HG03139 (cell line): ENCODE data around the gene POU6F2.

Experiments used
- ATAC-seq: cut with Tn5 transposase; IDR thresholded peaks from one replicate; pipeline ENCODE4 v1.9.1; 2021; ENCODE audit not compliant: unreplicated experiment

Gene POU6F2

DNA sequence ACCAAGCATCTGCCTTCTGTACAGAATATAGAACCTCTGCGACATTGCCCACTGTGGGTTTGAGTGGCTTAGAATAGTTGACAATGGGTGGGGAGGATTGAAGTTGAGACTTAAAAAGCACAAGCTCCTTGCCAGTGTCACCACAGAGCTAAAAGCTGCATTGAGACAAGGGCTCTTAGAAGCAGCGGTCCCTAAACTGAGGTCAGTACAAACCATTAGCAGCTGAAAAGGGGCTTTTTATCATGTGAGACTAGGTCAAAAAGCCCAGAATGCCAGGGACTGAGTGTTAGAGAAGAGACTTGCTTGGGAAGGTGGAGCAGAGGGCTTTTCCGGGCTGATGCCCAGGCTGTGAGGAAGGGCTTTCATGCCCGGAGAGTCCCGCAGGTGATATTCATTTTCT lies 91.3 kb downstream of the POU6F2 start:
- ATAC-seq, result no peak

DNA sequence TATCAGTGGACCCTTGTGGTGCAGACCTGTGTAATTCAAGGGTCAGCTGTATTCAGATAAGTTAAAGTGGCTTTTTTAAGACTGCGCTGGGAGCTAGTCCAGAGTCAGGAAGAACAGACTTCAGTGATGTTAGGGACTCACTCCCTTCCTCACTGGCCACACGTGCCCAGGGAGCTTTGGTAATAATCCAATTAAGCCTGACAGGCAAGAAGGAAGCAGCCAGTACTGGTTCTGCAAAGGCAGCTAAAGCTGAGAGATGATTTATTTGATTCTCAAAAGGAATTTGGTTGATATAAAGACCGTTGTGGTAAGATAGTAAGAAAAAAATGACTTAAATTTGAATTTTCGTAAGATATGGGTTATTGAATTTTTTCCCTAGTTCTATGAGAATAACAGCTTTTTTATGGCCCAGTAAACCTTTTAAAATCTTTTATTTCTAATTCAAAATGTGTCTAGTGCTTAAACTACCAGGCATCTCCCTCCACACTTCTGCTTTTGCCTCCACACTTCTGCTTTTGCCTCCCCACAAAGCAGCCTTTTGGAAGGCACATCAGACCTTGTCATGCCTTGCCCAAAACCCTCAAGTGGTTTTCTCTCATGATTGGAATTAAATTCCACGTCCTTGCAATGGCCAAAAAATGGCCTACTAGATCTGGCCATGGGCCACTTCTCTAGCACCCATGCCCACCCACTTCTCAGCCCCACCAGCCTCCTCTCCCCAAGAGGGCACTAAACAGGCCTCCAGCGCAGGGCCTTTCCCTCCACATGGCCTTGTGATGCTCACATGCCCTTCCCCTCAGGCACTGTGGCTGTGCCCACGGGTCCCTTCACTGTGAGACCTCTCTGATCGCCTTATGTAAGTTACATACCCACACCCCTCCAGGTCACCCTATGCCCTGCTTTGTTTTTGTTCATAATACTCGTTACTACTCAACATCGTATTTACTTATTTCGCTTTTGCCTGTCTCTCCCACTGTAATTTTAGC lies 92.5 kb downstream of the POU6F2 start:
- no peak for ATAC-seq

DNA sequence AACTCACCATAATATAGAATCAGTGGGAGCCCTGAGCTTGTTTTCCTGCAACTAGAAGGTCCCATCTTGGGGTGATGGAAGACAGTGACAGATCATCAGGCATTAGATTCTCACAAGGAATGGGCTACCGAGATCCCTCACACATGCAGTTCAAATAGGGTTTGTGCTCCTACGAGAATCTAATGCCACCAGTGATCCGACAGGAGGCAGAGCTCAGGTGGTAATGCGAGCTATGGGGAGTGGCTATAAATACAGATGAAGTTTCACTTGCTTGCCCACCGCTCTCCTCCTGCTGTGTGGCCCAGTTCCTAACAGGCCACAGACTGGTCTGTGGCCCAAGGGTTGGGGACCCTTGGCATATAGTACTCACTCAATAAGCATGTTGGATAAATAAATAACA lies 93.4 kb downstream of the POU6F2 start:
- ATAC-seq, result no peak

DNA sequence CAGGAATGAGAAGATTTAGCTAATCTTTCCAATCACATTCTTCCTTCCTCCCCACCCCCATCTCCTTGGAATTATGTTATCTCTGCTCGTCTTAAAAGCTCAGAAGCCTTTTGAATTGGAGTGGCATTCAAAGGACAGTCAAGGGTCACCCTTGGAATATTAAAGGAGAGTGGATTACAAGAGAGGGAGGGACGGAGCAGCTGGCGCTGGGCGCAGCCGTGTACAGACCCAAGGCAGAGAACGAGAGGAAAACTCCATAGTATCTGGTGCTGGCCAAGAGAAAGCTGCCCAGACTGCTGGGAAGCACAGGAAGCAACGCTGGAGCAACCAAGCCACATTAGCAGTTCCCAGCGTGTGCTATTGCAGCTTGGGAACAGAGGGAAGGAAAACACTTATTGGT lies 95.7 kb downstream of the POU6F2 start:
- no peak for ATAC-seq

DNA sequence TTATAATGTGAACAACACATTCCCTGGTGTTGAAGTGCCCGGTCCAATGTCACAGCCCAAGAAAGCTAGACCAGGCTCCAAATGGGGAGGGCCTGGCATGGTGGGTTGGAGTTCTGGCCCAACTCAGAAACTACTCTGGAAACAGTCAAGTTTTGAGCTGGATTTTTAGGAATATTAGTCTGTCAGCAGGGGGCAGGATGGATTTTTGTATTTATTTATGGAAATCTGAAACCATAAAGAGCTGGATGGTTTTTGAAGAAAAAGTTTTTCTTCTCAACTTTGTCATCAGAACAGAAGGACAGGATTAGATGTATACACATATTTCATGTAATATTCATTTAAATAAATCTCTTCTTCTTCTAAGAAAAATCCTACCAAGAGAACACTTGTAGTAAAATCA lies 97.5 kb downstream of the POU6F2 start:
- ATAC-seq, result no peak

DNA sequence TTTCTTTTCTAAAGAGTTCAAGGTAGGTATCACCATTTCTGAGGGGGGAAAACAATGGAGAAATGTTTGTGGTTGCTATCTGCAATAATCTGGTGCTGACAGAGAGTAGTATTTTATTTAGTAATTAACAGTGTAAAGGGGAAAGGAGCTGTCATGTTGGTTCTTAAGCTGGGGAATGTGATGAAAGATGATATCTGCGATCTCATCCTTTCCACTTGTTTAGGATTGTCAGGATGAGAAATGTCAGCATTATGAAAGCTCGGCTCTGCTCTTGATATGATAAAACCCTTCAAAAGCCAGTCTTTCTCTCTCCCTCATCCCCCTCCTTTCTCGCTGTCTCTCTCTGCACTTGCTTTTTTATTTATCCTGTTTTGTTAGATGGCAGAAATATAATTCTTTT lies 106.1 kb downstream of the POU6F2 start:
- ATAC-seq, result no peak

DNA sequence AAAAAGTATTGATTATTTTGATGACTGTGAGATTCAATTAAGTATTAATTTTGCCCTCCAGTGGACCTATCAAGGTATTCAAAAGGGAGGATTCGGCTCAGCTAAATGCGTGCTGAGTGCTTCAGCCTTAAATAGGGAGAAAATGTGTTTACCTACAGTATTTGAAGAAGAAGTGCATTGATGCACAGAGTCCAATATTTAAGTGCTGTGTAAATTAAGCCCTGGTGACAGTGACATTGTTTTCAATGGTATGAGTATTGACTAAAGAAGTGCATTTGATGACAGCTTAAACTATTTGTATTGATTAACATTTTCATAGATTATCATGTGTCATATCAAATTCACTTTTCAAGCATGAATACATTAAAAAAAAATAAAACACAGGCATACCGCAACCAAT lies 106.6 kb downstream of the POU6F2 start:
- no peak for ATAC-seq

DNA sequence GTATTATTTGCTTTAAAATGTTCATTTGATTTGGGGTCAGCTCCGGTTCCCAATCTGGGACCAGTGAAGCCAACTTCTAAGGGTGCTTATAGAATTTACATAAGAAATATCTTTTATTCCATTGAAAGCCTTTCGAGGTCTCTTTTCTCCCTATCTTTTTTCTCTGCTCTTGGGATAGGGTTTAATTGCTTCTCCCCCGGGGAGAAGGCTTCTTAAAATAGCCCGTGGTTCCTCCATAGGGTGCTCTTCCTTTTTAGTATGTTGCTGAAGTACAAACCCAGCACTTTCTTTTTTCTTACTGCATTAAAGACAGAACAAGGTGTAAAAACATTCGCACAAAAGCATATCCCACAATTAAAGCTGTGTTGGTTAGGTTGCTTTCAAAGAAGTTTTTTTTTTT lies 107.5 kb downstream of the POU6F2 start:
- no peak for ATAC-seq

DNA sequence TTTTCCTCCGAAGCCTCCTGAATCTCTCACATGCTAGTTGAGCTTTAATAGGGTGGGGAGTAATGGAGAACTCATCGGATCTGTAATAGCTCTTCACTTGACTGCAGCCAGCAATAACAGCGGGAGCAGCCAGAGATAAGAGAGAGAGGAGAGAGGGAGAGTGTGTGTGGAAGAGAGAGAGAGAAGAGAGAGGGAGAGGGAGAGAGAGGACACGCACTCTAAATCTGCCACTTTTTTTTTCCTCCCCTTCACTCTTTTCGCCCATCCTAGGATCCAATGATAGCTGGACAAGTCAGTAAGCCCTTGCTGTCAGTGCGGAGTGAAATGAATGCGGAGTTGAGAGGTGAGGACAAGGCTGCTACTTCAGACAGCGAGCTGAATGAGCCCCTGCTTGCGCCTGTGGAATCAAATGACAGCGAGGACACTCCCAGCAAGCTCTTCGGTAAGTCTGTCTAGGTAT lies 107.9 kb downstream of the POU6F2 start:
- no peak for ATAC-seq

DNA sequence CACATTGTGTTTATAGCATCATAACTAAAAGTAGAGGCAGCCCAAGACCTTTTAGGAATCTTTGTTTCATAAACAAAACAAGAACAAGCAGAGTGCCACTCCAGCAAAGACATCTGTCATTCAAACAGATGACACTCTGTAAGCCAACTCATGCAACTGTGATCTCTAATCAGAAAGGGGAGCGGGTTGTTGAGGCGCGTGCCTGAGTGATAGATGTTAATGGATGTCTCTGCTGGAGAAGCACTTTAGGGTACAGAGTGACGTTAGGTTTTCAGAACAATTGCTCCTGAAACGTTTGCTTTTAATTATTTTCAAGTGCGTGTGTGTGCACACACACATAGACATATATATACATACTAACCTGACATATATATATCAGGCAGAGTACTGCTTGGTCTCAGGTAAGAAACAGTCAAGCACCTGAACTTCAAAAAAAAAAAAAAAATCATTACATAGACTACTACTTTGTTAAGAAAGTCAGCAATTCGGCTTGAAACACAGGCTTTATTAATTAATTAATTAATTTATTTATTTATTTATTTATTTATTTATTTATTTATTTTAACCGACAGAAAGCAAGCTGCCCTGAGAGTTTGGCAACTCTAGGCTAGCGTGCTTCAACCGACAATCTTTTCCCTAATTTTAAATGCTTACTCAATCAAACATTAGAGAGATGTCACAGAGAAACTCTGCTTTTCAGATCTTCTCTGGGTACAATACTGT lies 109.1 kb downstream of the POU6F2 start:
- ATAC-seq, result no peak

DNA sequence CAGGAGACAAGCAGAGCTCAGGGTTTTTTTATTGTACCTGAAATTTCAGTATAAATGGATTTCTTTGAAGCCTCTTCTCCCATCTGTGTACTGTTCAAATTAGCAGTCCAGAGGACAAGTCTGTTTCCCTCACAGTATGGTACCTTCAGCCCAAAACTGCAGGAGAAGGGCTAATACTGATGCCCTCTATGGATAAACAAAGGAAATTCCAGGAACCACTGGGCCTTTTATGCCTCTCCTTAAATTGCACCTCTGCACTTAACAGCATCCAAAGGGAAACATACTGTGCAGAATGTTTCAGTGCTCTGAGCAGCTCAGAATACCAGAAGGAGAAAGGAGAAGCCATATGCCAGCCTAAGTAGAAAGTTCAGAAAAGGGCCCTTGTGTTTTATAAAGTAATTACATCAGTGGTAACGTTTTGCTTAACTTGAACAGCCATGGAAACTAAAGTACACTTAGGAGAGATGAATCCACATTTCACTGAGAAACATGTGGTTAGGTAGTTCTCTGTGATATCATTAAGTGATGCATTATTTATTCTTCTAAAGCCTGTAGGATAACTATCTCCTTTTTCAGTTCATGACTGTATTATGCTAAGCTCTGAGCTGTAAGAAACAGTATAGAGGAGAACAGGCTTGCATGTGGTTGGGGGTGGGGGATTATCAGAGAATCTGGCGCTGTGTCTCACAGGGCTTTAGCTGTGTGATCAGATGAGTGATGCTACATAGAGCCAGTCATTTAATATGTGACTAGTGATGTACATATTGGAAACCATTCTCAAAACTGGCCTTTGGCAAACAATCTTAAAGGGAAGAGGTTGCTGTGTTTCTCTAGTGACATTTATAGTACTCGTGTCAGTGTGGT lies 111.3 kb downstream of the POU6F2 start:
- no peak for ATAC-seq

DNA sequence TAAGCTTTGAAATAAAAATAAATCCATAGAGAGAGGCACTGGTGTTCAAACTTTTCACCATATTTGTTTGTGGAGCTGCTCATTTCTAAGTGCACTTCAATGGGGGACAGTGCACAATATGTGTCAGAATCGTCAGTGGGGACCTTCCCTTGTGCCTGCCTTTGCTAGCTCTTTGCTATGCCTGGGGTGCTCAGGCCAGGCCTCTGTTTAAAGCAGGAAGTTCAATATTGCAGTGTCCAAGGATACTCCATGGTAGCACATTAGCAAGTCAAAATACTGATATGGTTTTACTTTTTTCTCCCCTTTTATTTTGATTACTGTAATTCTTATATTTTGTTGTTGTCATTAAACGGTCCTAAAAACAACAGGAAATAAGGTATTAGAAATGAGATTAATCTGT lies 113.4 kb downstream of the POU6F2 start:
- no peak for ATAC-seq

DNA sequence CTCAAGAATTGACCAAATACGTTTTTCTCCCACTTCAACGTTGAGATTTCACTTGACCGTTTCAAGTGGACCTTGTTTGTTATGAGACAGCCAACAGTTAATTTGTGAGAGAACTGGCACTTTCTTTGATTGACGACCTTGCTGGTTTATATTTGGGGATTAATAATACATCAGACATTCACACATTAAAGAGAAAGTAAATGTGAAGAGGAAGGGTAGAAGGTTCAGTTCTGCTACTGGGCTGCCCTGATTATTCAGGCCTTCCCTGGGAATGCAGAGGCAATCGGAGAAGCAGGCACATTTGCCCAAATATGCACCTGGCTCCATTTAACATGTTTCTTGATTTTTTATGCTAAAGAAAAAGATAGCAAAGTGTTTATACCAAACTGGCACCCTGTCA lies 114.1 kb downstream of the POU6F2 start:
- ATAC-seq, result no peak

DNA sequence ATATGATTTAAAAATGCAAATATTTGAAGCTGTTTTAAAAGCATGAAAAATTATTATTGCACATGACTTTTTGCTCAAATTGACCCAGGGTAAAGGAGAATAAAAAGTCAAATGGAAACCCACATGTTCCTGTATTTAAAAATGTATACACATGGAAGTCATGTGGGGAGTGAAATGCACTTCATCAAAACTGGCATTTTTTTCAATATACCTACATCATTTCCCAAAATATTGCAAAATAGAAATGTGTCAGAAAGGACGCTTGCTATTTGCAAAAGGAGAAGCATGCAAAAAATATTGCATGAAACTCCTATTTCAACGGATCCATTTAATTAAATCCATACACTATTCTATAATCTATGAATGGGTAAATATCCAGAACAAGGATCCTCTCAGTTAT lies 117.0 kb downstream of the POU6F2 start:
- ATAC-seq, result no peak

DNA sequence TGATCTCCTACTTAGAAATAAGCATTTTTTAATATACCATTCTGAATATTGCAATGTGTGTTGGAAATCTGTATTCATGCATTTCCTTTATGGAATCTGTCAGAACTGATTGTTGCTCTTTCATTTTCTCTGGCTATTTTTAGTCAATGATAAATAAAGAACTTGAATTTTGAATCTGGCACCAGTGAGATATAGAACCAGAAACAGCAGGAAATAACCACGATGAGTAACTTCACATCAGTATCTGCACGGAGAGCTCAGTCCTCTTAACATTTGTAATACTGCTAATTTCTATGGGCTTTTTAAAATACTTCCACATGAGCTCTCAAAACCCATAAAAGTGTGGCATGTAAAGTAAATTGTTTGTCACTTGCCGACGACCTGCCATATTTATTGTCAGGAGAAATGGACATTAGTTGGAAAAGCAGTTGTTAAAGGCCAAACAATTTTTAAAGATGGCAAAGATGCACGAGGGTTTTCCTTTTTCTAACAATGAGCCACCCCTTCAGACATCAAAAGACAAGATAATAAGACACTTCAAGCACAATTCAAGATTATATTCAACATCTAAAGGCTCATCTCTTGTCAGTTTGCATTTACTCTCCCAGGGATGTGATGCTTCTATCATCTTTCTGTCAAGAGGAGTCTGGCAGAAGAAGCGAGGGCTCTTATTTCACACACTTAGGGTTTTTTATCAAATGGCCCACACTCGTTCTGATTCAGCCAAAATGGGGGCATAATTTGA lies 118.3 kb downstream of the POU6F2 start:
- ATAC-seq, result no peak

DNA sequence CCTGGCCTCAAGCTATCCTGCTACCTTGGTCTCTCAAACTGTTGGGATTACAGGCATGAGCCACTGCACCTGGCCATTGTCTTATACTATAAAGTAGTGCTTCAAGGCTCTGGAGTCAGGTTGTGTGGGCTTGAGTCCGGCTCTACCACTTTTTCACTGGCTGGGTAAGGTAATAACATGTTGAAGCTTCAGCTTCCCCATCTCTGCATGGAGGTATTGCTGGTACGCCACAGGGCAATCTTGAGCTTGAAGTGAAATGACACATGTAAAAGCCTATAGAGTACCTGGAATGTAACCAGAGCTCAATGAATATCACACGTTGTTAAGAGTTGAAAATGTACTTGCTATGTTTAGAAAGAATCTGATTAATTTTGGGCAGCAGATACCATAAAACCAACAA lies 120.8 kb downstream of the POU6F2 start:
- no peak for ATAC-seq

DNA sequence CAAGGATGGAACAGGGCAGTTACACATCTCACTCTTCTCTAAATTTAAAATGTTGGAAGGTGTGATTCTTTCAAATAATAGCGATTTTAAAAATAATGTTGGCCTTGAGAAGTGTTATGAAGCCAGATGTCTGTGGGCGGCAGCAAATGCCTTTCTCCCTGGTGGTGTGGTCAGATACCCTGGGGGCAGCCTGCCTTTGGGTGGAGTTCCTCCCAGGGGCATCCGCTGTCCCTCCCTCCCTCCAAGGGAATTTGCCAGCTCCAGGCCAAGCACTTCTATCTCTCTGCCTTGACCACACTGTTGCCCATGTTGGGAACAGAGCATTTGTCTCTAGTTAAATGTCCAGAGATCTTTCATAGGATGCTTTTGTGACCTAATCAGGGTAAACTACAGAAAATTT lies 121.4 kb downstream of the POU6F2 start:
- ATAC-seq, result no peak

DNA sequence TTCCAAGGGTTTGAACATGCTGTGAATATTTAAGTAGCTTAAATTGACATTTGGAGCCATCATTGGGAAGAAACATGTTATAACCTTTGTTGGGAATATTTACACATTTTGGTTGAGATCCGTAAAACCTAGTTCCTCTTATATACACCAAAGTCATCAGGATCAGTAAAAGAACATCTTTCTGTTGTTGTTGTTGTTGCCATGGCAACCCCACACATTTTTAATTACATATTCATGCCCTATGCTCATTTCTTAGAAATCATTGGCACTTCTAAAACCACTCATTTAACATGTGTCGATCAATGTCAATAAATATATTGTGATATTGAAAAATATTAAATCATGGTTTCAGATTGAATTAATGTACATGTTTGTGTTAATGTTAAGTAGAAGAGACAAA lies 122.6 kb downstream of the POU6F2 start:
- ATAC-seq, result no peak

DNA sequence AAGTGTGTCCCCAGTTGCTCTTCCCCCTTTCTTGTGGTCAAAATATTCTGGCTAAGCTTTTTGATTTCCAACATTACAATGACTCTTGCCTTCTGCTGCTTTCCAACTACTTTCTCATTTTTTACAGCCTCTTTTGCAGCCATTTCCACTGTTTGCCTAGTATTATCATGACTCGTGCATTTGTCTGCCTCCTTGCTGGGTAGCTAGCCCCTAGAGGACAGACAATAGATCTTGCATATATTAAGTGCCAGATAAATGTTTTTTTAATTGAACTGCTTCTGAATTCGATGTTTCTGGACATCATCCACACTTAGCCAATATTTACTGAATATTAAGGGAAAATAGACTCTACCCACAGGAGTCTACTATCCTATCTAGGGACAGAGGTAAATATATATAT lies 124.5 kb downstream of the POU6F2 start:
- no peak for ATAC-seq

DNA sequence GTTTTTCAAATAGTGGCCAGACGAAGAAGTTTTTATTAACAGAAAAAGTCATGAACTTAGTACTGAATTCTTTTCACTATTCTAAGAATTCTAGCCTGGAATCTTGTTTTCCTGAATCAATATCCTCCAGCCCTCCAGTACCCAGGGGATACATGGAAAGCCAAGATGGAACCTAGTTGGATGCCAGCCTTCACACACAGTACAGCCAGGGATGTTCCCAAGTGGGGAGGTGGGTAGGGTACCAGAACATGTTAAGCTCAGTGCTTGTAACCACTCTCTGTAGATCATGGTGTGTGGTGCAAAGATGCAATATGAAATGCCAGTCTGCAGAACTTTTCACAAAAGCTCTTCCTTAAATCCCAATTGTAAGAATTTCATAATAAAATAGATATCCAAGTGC lies 128.0 kb downstream of the POU6F2 start:
- no peak for ATAC-seq

DNA sequence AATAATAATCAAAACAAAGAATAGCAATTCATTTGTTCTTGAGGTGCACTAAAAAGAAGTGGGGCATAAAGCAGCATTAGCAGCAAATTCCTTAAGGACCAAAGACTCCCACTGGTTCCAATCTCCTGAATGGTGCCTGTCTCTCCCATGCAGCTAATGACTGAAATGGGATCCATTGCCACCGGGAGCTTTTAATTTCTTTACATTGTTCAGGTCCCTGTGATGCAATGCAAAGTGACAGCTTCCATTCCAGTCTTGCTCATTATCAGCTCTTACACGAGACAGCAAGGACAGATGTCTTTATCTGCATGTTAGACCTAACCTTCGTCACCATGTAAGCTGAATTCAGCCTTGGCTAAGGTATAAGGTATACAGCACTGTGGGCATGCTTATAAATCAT lies 148.1 kb downstream of the POU6F2 start:
- no peak for ATAC-seq
